HepG2 (cell line): ENCODE results near the gene TNFAIP6.

Experiments
- HNRNPK ChIP-seq: fragments of 200-400 bp; formaldehyde crosslinking; IDR thresholded peaks from 2 replicates; pipeline ENCODE4 v1.6.1; 2018; ENCODE audit warnings: low read length, low read depth, moderate library complexity, mild to moderate bottlenecking; ENCODE audit not compliant: poor library complexity, severe bottlenecking
- SMARCE1 ChIP-seq: fragments of 450-650 bp; IDR thresholded peaks from 2 replicates; pipeline ENCODE4 v1.6.1; 2017; ENCODE audit warnings: borderline replicate concordance
- TCF12 ChIP-seq, 2 experiments: fragments of 450-650 bp in 1 of 2; sonication (generic) in 1 of 2; formaldehyde crosslinking in 1 of 2; IDR thresholded peaks; 2 replicates each; pipeline versions ENCODE4 v1.6.1 to v1.8.0; 2017 to 2022; ENCODE audit warnings: antibody characterized with exemption in 1 of 2, mild to moderate bottlenecking in 1 of 2, missing genetic modification reagents in 1 of 2, moderate library complexity in 1 of 2
- ZFP37 ChIP-seq: sonication (generic); formaldehyde crosslinking; IDR thresholded peaks from 2 replicates; pipeline ENCODE4 v1.4.0; 2020; ENCODE audit warnings: missing genetic modification reagents, borderline replicate concordance
- TF ChIP-seq, protein P1 (sequence below): sonication (generic); formaldehyde crosslinking; IDR thresholded peaks from 2 replicates; pipeline ENCODE4 v1.5.0; 2020; ENCODE audit warnings: mild to moderate bottlenecking, missing genetic modification reagents, moderate library complexity
- TF ChIP-seq, protein P2 (sequence below): sonication (generic); formaldehyde crosslinking; IDR thresholded peaks from 2 replicates; pipeline ENCODE4 v1.4.0; 2020; ENCODE audit warnings: missing genetic modification reagents

DNA sequence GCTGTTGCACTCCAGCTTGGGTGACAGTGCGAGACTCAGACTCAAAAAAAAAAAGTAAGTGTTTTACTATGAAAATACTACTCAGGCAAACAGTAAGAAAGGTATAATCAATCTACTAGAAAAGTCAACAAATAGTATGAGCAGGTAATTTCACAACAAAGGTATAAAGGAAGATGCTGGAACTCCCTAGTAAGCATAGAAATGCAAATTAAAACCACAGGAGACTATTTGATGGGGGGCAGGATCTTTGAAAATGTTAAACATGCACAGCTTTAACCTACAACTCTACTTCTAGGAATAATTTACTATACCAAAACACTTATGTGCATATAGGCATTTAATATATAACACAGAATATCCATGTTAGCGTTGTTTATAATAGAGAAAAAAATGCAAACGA, 24.3 kb upstream of the TNFAIP6 start:
- TF ChIP-seq HNRNPK (no peak), SMARCE1 (no peak), TCF12 (IDR thresholded peaks at IDR 0.05) (no peak), TCF12 (CRISPR knock-in tag; IDR thresholded peaks at IDR 0.05) (no peak), ZFP37 (no peak)
- TF ChIP-seq, protein P1, sequence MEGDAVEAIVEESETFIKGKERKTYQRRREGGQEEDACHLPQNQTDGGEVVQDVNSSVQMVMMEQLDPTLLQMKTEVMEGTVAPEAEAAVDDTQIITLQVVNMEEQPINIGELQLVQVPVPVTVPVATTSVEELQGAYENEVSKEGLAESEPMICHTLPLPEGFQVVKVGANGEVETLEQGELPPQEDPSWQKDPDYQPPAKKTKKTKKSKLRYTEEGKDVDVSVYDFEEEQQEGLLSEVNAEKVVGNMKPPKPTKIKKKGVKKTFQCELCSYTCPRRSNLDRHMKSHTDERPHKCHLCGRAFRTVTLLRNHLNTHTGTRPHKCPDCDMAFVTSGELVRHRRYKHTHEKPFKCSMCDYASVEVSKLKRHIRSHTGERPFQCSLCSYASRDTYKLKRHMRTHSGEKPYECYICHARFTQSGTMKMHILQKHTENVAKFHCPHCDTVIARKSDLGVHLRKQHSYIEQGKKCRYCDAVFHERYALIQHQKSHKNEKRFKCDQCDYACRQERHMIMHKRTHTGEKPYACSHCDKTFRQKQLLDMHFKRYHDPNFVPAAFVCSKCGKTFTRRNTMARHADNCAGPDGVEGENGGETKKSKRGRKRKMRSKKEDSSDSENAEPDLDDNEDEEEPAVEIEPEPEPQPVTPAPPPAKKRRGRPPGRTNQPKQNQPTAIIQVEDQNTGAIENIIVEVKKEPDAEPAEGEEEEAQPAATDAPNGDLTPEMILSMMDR (CRISPR knock-in tag): no peak
- TF ChIP-seq, protein P2, sequence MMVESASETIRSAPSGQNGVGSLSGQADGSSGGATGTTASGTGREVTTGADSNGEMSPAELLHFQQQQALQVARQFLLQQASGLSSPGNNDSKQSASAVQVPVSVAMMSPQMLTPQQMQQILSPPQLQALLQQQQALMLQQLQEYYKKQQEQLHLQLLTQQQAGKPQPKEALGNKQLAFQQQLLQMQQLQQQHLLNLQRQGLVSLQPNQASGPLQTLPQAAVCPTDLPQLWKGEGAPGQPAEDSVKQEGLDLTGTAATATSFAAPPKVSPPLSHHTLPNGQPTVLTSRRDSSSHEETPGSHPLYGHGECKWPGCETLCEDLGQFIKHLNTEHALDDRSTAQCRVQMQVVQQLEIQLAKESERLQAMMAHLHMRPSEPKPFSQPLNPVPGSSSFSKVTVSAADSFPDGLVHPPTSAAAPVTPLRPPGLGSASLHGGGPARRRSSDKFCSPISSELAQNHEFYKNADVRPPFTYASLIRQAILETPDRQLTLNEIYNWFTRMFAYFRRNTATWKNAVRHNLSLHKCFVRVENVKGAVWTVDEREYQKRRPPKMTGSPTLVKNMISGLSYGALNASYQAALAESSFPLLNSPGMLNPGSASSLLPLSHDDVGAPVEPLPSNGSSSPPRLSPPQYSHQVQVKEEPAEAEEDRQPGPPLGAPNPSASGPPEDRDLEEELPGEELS (CRISPR knock-in tag): no peak
